HG03442 (cell line): ENCODE data around the gene SLC30A1.
A peak's percentile ranks its signal among the peaks of the same experiment; 100 is the strongest.

Experiments
- ATAC-seq: cut with Tn5 transposase; IDR thresholded peaks from one replicate; pipeline ENCODE4 v1.9.1; 2021; ENCODE audit warnings: mild to moderate bottlenecking, moderate library complexity; ENCODE audit not compliant: unreplicated experiment

SLC30A1 gene

GRCh38 chr1:211609120-211610024 is 30.4 kb upstream of the SLC30A1 start:
- ATAC-seq, result no peak

- ATAC-seq, result no peak
These were observed 29.0 kb upstream of the SLC30A1 start for GRCh38 chr1:211607754-211608473.

- ATAC-seq, result peak; percentile 85
These were observed 28.2 kb upstream of the SLC30A1 start for GRCh38 chr1:211606914-211607753.

GRCh38 chr1:211606332-211606913 is 27.5 kb upstream of the SLC30A1 start:
- peak; percentile 19 for ATAC-seq

- ATAC-seq, result no peak
These were observed 26.8 kb upstream of the SLC30A1 start for GRCh38 chr1:211605603-211606331.

- ATAC-seq, result no peak
These were observed 26.1 kb upstream of the SLC30A1 start for GRCh38 chr1:211605034-211605433.

- no peak for ATAC-seq
These were observed 25.6 kb upstream of the SLC30A1 start for GRCh38 chr1:211604548-211604947.

GRCh38 chr1:211603713-211604112 is 24.8 kb upstream of the SLC30A1 start:
- no peak for ATAC-seq

GRCh38 chr1:211603191-211603701 is 24.3 kb upstream of the SLC30A1 start:
- no peak for ATAC-seq

GRCh38 chr1:211601982-211602670 is 23.2 kb upstream of the SLC30A1 start:
- ATAC-seq, result no peak

GRCh38 chr1:211601159-211601558 is 22.2 kb upstream of the SLC30A1 start:
- no peak for ATAC-seq

GRCh38 chr1:211599250-211599649 is 20.3 kb upstream of the SLC30A1 start:
- no peak for ATAC-seq

- no peak for ATAC-seq
These were observed 19.6 kb upstream of the SLC30A1 start for GRCh38 chr1:211598514-211598913.

GRCh38 chr1:211596418-211597181 is 17.6 kb upstream of the SLC30A1 start:
- no peak for ATAC-seq

GRCh38 chr1:211595419-211595818 is 16.5 kb upstream of the SLC30A1 start:
- ATAC-seq, result no peak

GRCh38 chr1:211591980-211592493 is 13.1 kb upstream of the SLC30A1 start:
- ATAC-seq, result no peak

- no peak for ATAC-seq
These were observed 11.1 kb upstream of the SLC30A1 start for GRCh38 chr1:211589782-211590721.
